Measurements from ENCODE around the gene RFC1. TPM values are rescaled to one million over a fixed set of nuclear protein-coding genes. Genes with fewer than 3 reads are reported as not detected.
"Not testable (repeated sequence)": the region's sequence is repeated elsewhere in the genome, so short reads cannot be mapped to it uniquely, and the experiment has no call there.

RFC1 gene
- total RNA-seq, 1 donor from 2014 or later, result 47.5 TPM

DNA sequence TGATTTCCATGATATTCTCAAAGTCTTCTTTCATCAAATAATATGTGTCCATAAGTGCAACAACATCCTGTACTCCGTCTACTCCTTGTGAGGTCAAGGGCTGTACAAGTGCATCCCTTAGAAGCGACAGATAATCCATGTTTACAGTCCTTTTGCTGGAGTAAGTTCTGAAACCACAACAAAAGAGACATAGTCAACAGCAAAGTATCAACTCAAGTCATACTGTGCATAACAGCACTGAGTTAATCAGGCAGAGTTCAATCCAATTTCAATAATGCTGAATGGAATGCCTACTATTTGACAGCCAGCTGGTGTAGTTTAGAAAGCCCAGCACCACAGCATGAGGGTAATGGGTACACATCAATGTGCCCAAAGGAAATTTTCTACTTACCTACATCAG, 74.5 kb downstream of the RFC1 start:
- Histone ChIP-seq H3K9ac (ENCODE audit: low read depth in 1 of 3, low read length in 3 of 3) (no peak overlapping the region), H3K27me3 (ENCODE audit: control insufficient read depth in 3 of 3, insufficient read depth in 3 of 3, low read length in 3 of 3) (no peaks in the 10 kb centered on the region), H3K36me3 (ENCODE audit: control insufficient read depth in 3 of 3, insufficient read depth in 3 of 3, low read length in 3 of 3) (peaks cover 16 to 57% (median 36%) of the 10 kb centered on the region in 3 donors), H3K9me3 (ENCODE audit: control insufficient read depth in 3 of 3, low read length in 3 of 3) (no peaks in the 10 kb centered on the region), H3K27ac (ENCODE audit: low read depth, low read length) (no peak overlapping the region), H3K4me3 (ENCODE audit: low read length in 3 of 3) (no peak overlapping the region), H3K4me1 (ENCODE audit: control insufficient read depth in 3 of 3, insufficient read depth in 3 of 3, low read length in 3 of 3) (no peaks in the 10 kb centered on the region)

DNA sequence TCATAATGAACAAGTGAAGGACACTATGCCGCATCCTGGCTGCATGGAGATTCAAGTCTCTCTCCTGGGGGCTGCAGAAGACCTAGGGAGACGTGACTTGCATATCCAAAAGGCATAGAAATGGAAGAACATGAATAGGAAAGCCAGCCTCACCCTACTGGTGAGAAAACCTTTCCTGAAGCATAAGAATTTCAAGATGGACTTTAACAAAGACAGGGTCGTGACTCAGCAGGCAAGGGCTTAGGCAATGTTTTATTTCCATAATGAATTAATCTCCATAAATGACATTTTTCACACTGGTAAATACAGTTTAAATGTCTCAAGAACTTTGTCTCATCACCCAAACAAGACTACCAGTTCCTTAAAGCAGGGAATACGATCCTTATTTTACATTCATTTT, 78.9 kb downstream of the RFC1 start:
- no peak overlapping the region for H3K4me3 ChIP-seq (ENCODE audit: low read length in 3 of 3)
- peaks cover 9 to 52% (median 34%) of the 10 kb centered on the region in 3 donors for H3K36me3 ChIP-seq (ENCODE audit: control insufficient read depth in 3 of 3, insufficient read depth in 3 of 3, low read length in 3 of 3)
- no peaks in the 10 kb centered on the region for H3K27me3 ChIP-seq (ENCODE audit: control insufficient read depth in 3 of 3, insufficient read depth in 3 of 3, low read length in 3 of 3)

DNA sequence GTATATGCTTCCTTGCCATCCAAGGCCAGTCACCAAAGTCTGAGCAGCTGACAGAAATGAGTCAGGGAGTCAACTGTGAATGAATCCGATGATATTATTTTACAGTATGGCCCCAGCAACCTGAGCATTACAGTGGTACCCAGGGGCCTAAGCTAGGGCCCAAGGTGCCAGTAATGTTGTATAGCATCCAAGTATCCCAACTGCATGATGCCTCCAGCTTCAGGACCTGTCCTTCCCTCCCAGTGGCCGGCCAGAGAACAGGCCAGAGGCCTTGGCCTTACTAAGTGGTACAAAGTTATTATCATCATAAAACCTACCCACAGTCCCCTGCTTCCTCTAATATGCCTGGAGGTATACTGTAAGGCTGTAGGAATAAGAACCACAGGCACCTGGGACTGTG, 79.9 kb downstream of the RFC1 start:
- Histone ChIP-seq H3K4me1 (ENCODE audit: control insufficient read depth in 3 of 3, insufficient read depth in 3 of 3, low read length in 3 of 3) (no peaks in the 10 kb centered on the region), H3K27ac (ENCODE audit: low read depth, low read length) (no peak overlapping the region), H3K36me3 (ENCODE audit: control insufficient read depth in 3 of 3, insufficient read depth in 3 of 3, low read length in 3 of 3) (peaks cover 5 to 42% (median 25%) of the 10 kb centered on the region in 3 donors), H3K9ac (ENCODE audit: low read depth in 1 of 3, low read length in 3 of 3) (no peak overlapping the region), H3K27me3 (ENCODE audit: control insufficient read depth in 3 of 3, insufficient read depth in 3 of 3, low read length in 3 of 3) (no peaks in the 10 kb centered on the region), H3K4me3 (ENCODE audit: low read length in 3 of 3) (no peak overlapping the region), H3K9me3 (ENCODE audit: control insufficient read depth in 3 of 3, low read length in 3 of 3) (no peaks in the 10 kb centered on the region)

More for the DNA sequence above, 78.9 kb downstream of the RFC1 start:
- no peaks in the 10 kb centered on the region for H3K4me1 ChIP-seq (ENCODE audit: control insufficient read depth in 3 of 3, insufficient read depth in 3 of 3, low read length in 3 of 3)
- no peak overlapping the region for H3K9ac ChIP-seq (ENCODE audit: low read depth in 1 of 3, low read length in 3 of 3)
- no peaks in the 10 kb centered on the region for H3K9me3 ChIP-seq (ENCODE audit: control insufficient read depth in 3 of 3, low read length in 3 of 3)
- no peak overlapping the region for H3K27ac ChIP-seq (ENCODE audit: low read depth, low read length)

DNA sequence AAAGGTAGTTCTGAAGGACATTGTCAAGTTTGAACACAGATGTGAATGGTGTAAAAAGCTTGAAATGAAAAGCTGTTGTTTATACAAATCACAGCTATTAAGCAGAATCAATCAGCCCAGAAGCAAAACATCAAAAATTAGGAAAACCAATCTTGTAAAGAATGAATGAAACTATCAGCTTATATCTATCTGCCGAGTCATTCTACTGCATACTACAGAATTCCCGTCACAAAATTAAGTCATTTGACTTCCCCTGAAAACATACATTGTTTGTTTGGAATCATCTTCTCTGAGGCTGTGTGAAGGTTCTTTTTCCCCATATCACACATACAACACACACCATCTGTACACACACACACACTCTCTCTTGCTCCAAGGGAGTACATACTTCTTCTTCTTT, 80.3 kb downstream of the RFC1 start:
- no peak overlapping the region for H3K9ac ChIP-seq (ENCODE audit: low read depth in 1 of 3, low read length in 3 of 3)
- H3K36me3 ChIP-seq (ENCODE audit: control insufficient read depth in 3 of 3, insufficient read depth in 3 of 3, low read length in 3 of 3), result peaks cover 4 to 40% (median 25%) of the 10 kb centered on the region in 3 donors

DNA sequence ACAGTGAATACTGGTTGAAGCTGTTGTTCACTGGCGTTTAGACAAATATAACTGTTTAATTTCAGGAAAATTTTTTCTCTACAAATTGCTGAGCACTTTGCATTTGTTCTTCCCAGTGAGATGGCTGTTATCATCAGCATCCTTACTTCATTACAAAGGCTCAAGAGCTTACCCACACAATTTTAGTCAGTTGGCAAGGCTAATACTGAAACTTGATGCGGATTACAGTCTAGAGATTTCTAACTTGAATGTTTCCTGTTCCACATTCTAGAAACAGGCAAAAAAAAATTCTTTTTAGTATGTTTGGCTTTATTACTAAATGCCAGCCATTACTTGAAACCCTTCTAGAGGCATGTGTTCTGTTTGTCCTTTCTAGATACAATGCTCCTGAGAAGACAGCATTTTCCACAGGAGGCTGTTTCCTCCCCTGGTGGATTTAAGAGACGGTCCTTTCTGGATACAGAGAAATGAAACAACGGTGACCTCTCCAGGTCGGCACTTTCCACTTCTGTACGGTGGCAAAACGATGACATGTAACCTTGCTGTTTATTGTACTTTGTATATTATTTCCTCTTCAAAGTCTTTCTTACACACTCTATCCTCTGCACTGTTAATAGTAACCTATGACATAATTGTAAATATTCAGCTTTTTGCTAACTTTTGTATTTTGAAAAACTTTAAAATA, 80.9 kb downstream of the RFC1 start:
- no peak overlapping the region for H3K9ac ChIP-seq (ENCODE audit: low read depth in 1 of 3, low read length in 3 of 3)
- no peaks in the 10 kb centered on the region for H3K4me1 ChIP-seq (ENCODE audit: control insufficient read depth in 3 of 3, insufficient read depth in 3 of 3, low read length in 3 of 3)
- no peak overlapping the region for H3K4me3 ChIP-seq (ENCODE audit: low read length in 3 of 3)
- no peak overlapping the region for H3K27ac ChIP-seq (ENCODE audit: low read depth, low read length)
- H3K36me3 ChIP-seq (ENCODE audit: control insufficient read depth in 3 of 3, insufficient read depth in 3 of 3, low read length in 3 of 3), result peaks cover 4 to 41% (median 28%) of the 10 kb centered on the region in 3 donors
- no peaks in the 10 kb centered on the region for H3K9me3 ChIP-seq (ENCODE audit: control insufficient read depth in 3 of 3, low read length in 3 of 3)
- no peaks in the 10 kb centered on the region for H3K27me3 ChIP-seq (ENCODE audit: control insufficient read depth in 3 of 3, insufficient read depth in 3 of 3, low read length in 3 of 3)

More for the DNA sequence above, 80.3 kb downstream of the RFC1 start:
- H3K4me3 ChIP-seq (ENCODE audit: low read length in 3 of 3), result no peak overlapping the region
- no peaks in the 10 kb centered on the region for H3K27me3 ChIP-seq (ENCODE audit: control insufficient read depth in 3 of 3, insufficient read depth in 3 of 3, low read length in 3 of 3)
- no peaks in the 10 kb centered on the region for H3K9me3 ChIP-seq (ENCODE audit: control insufficient read depth in 3 of 3, low read length in 3 of 3)
- no peaks in the 10 kb centered on the region for H3K4me1 ChIP-seq (ENCODE audit: control insufficient read depth in 3 of 3, insufficient read depth in 3 of 3, low read length in 3 of 3)
- H3K27ac ChIP-seq (ENCODE audit: low read depth, low read length), result no peak overlapping the region

DNA sequence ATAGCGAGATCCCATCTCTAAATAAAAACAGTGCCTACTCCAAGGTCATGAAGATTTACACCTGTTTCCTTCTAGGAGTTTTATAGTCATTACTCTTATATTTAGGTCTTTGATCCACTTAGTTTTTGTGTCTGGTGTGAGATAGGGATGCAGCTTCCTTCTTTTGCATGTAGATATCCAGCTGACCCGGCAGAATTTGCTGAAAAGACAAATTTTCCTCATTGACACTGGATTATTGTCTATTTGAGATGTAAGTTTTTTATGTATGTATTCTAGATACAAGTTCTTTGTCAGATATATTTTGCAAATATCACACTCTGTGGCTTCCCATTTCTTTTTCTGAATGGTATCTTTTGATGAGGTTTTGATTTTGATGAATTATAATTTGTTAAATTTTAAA, 85.4 kb downstream of the RFC1 start:
- no peaks in the 10 kb centered on the region for H3K9me3 ChIP-seq (ENCODE audit: control insufficient read depth in 3 of 3, low read length in 3 of 3)
- no peak overlapping the region for H3K9ac ChIP-seq (ENCODE audit: low read depth in 1 of 3, low read length in 3 of 3)
- no peak overlapping the region for H3K4me3 ChIP-seq (ENCODE audit: low read length in 3 of 3)
- no peaks in the 10 kb centered on the region for H3K27me3 ChIP-seq (ENCODE audit: control insufficient read depth in 3 of 3, insufficient read depth in 3 of 3, low read length in 3 of 3)
- no peaks in the 10 kb centered on the region for H3K4me1 ChIP-seq (ENCODE audit: control insufficient read depth in 3 of 3, insufficient read depth in 3 of 3, low read length in 3 of 3)
- no peak overlapping the region for H3K27ac ChIP-seq (ENCODE audit: low read depth, low read length)
- peaks cover 4 to 18% (median 17%) of the 10 kb centered on the region in 3 donors for H3K36me3 ChIP-seq (ENCODE audit: control insufficient read depth in 3 of 3, insufficient read depth in 3 of 3, low read length in 3 of 3)

DNA sequence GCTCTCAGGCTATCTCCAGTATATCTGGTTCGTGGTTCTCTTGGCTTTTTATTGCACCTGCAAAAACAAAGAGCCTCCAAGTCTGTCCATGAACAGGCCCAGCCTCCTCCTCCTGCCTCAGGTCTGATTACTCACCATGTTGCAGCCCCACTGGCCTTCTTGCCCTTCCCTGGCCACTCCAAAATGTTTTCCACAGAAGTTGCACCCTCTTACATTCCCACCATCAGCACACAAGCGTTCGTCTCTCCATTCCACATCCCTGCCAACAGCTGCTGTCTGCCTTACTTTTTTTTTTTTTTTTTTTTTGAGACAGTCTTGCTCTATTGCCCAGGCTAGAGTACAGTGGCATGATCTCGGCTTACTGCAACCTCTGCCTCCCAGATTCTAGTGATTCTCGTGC, 86.7 kb downstream of the RFC1 start:
- Histone ChIP-seq H3K27me3 (ENCODE audit: control insufficient read depth in 3 of 3, insufficient read depth in 3 of 3, low read length in 3 of 3) (no peaks in the 10 kb centered on the region), H3K4me1 (ENCODE audit: control insufficient read depth in 3 of 3, insufficient read depth in 3 of 3, low read length in 3 of 3) (no peaks in the 10 kb centered on the region), H3K36me3 (ENCODE audit: control insufficient read depth in 3 of 3, insufficient read depth in 3 of 3, low read length in 3 of 3) (peaks cover 4 to 23% (median 23%) of the 10 kb centered on the region in 3 donors), H3K9ac (ENCODE audit: low read depth in 1 of 3, low read length in 3 of 3) (no peak overlapping the region), H3K4me3 (ENCODE audit: low read length in 3 of 3) (no peak overlapping the region), H3K27ac (ENCODE audit: low read depth, low read length) (no peak overlapping the region), H3K9me3 (ENCODE audit: control insufficient read depth in 3 of 3, low read length in 3 of 3) (no peaks in the 10 kb centered on the region)

DNA sequence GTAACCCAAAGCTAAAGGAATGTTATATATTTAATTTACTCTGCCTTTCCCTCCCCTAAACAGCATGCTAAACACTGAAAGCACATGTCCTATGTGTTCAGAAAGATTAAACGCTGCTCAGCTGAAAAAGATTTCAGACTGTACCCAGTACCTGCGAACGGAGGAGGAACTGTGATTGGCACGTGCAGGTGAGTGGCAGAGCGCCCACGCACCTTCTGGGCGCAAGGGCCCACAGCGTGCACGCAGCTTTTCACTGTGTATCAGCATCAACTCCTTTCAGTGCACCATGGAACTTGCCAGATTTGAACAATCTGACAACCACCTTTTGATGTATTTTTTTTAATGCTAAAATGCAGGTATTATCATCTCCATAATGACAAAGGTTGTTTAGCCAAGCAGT, 87.7 kb downstream of the RFC1 start:
- H3K9me3 ChIP-seq (ENCODE audit: control insufficient read depth in 3 of 3, low read length in 3 of 3), result no peaks in the 10 kb centered on the region
- H3K4me1 ChIP-seq (ENCODE audit: control insufficient read depth in 3 of 3, insufficient read depth in 3 of 3, low read length in 3 of 3), result no peaks in the 10 kb centered on the region
- no peak overlapping the region for H3K27ac ChIP-seq (ENCODE audit: low read depth, low read length)
- H3K36me3 ChIP-seq (ENCODE audit: control insufficient read depth in 3 of 3, insufficient read depth in 3 of 3, low read length in 3 of 3), result peaks cover 7 to 32% (median 29%) of the 10 kb centered on the region in 3 donors
- H3K4me3 ChIP-seq (ENCODE audit: low read length in 3 of 3), result no peak overlapping the region
- H3K9ac ChIP-seq (ENCODE audit: low read depth in 1 of 3, low read length in 3 of 3), result no peak overlapping the region
- H3K27me3 ChIP-seq (ENCODE audit: control insufficient read depth in 3 of 3, insufficient read depth in 3 of 3, low read length in 3 of 3), result no peaks in the 10 kb centered on the region

DNA sequence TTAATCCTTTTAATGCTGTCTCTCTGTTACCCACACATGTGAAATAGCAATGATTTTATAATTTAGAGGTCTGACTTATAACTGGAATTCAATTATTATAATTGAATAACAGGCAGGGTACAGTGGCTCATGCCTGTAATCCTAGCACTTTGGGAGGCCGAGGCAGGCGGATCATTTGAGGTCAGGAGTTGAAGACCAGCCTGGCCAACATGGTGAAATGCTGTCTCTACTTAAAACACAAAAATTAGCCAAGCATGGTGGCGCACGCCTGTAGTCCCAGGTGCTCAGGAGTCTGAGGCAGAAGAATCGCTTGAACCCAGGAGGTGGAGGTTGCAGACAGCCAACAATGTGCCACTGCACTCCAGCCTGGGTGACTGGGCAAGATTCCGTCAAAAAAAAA, 88.5 kb downstream of the RFC1 start:
- H3K4me1 ChIP-seq (ENCODE audit: control insufficient read depth in 3 of 3, insufficient read depth in 3 of 3, low read length in 3 of 3); H3K9me3 ChIP-seq (ENCODE audit: control insufficient read depth in 3 of 3, low read length in 3 of 3); H3K27ac ChIP-seq (ENCODE audit: low read depth, low read length); H3K9ac ChIP-seq (ENCODE audit: low read depth in 1 of 3, low read length in 3 of 3); H3K4me3 ChIP-seq (ENCODE audit: low read length in 3 of 3); H3K27me3 ChIP-seq (ENCODE audit: control insufficient read depth in 3 of 3, insufficient read depth in 3 of 3, low read length in 3 of 3): not testable (repeated sequence)
- H3K36me3 ChIP-seq (ENCODE audit: control insufficient read depth in 3 of 3, insufficient read depth in 3 of 3, low read length in 3 of 3), result peaks cover 14 to 39% (median 38%) of the 10 kb centered on the region in 3 donors

DNA sequence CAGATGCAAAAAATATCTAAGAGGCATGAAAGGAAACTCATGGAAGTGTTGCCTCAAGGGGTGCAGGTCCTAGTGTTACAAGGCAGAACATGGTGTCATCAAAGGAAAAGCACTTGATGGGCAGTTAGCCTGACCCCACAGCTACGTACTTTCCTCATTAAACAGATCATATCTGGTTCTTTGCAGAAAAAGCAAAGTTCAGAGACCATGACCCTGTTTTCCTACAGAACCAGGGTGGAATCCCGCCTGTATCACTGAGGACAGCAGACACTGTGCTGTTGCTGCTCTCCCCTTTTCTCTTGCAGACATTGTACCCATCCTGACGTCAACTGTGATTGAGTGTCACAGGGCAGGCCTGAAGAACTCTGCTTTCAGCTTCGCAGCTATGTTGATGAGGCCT, 91.7 kb downstream of the RFC1 start:
- Histone ChIP-seq H3K27me3 (ENCODE audit: control insufficient read depth in 3 of 3, insufficient read depth in 3 of 3, low read length in 3 of 3) (no peaks in the 10 kb centered on the region), H3K9ac (ENCODE audit: low read depth in 1 of 3, low read length in 3 of 3) (no peak overlapping the region), H3K36me3 (ENCODE audit: control insufficient read depth in 3 of 3, insufficient read depth in 3 of 3, low read length in 3 of 3) (peaks cover 21 to 49% (median 46%) of the 10 kb centered on the region in 3 donors), H3K27ac (ENCODE audit: low read depth, low read length) (no peak overlapping the region), H3K4me1 (ENCODE audit: control insufficient read depth in 3 of 3, insufficient read depth in 3 of 3, low read length in 3 of 3) (no peaks in the 10 kb centered on the region), H3K9me3 (ENCODE audit: control insufficient read depth in 3 of 3, low read length in 3 of 3) (no peaks in the 10 kb centered on the region), H3K4me3 (ENCODE audit: low read length in 3 of 3) (no peak overlapping the region)
